Suprapubic skin (tissue), 4 donors: ENCODE results near the gene BTRC. TPM values are rescaled to one million over a fixed set of nuclear protein-coding genes. Genes with fewer than 3 reads are reported as not detected.

Experiments
- DNase-seq, 2 donors: peaks; one replicate each; pipeline ENCODE4 v3.0.0-alpha.2; 2019; ENCODE audit warnings: low spot score in 2 of 2
- H3K27ac ChIP-seq: fragments of 200-600 bp; sonication (generic); one replicate; pipeline ENCODE4 v1.5.1; 2019
- H3K27me3 ChIP-seq: fragments of 200-600 bp; sonication (generic); one replicate; pipeline ENCODE4 v1.5.1; 2019
- H3K36me3 ChIP-seq: fragments of 200-600 bp; sonication (generic); one replicate; pipeline ENCODE4 v1.5.1; 2019
- H3K4me1 ChIP-seq: fragments of 200-600 bp; sonication (generic); one replicate; pipeline ENCODE4 v1.5.1; 2019
- H3K4me3 ChIP-seq: fragments of 200-600 bp; sonication (generic); one replicate; pipeline ENCODE4 v1.5.1; 2019; ENCODE audit warnings: mild to moderate bottlenecking
- H3K9me3 ChIP-seq: fragments of 200-600 bp; sonication (generic); one replicate; pipeline ENCODE4 v1.5.1; 2019
- EP300 ChIP-seq: sonication (generic); formaldehyde crosslinking; IDR thresholded peaks from one replicate; pipeline ENCODE4 v1.6.1; 2017; ENCODE audit warnings: antibody characterized with exemption
- POLR2A ChIP-seq, 2 donors: fragments of 450-650 bp; IDR thresholded peaks; one replicate each; pipeline ENCODE4 v1.6.1; 2017; ENCODE audit warnings: antibody characterized with exemption in 2 of 2, mild to moderate bottlenecking in 2 of 2, moderate library complexity in 2 of 2
- POLR2AphosphoS5 ChIP-seq, 3 donors: sonication (generic); formaldehyde crosslinking; IDR thresholded peaks; one replicate each; pipeline ENCODE4 v1.6.1; 2017; ENCODE audit warnings: antibody characterized with exemption in 3 of 3
- WGBS: methylation state at CpG from one replicate; pipeline ENCODE4 v1.1.5; 2018; 5-methylcytosine and 5-hydroxymethylcytosine counted together
- total RNA-seq, 4 donors: library from RNA; depleted of rRNA; stranded (reverse); fragments of >200 nt; gene quantifications; one replicate each; pipeline ENCODE4 v1.1.0, GENCODE V29; 2016
- TF ChIP-seq, protein P1 (sequence below), 2 donors: fragments of 200-600 bp in 1 of 2; fragments of 450-650 bp in 1 of 2; sonication (generic) in 1 of 2; IDR thresholded peaks; one replicate each; pipeline ENCODE4 v1.5.1; 2016 to 2019; ENCODE audit warnings: antibody characterized with exemption in 2 of 2, mild to moderate bottlenecking in 1 of 2, moderate library complexity in 1 of 2

The BTRC gene
- total RNA-seq, 4 donors from 2014 or later, result 17.4 to 20.6 (median 18.5) TPM

DNA sequence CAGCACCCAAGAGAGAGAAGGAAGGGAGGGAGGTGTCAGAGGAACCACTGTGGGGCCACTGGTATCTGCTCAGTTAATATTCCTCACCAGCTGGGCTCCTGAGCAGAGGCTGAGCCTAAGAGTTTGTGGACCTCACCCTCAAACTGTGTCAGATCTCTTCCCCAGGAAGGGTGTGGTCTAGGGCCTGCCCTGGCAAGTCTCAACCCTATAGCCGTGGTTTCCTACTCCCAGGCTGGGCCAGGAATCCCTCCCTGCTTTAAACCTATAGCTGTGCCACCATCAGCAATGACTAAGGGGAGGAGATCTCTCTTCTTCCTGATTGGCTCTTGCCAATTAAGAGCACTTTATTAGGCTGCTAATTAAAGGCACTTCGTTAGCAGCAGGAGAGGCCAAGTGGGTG lies 204.2 kb downstream of the BTRC start:
- peaks cover 15% of the 10 kb centered on the region for H3K27me3 ChIP-seq
- H3K27ac ChIP-seq, result no peak overlapping the region
- DNase-seq, result no peak
- H3K4me1 ChIP-seq, result peaks cover 17% of the 10 kb centered on the region
- 36% methylated on average over 1 of the region's 2 CpGs for WGBS
- peaks cover 16% of the 10 kb centered on the region for H3K36me3 ChIP-seq
- TF ChIP-seq POLR2A (IDR thresholded peaks at IDR 0.05), result no peak
- TF ChIP-seq POLR2AphosphoS5 (IDR thresholded peaks at IDR 0.05), result no peak
- TF ChIP-seq, protein P1, sequence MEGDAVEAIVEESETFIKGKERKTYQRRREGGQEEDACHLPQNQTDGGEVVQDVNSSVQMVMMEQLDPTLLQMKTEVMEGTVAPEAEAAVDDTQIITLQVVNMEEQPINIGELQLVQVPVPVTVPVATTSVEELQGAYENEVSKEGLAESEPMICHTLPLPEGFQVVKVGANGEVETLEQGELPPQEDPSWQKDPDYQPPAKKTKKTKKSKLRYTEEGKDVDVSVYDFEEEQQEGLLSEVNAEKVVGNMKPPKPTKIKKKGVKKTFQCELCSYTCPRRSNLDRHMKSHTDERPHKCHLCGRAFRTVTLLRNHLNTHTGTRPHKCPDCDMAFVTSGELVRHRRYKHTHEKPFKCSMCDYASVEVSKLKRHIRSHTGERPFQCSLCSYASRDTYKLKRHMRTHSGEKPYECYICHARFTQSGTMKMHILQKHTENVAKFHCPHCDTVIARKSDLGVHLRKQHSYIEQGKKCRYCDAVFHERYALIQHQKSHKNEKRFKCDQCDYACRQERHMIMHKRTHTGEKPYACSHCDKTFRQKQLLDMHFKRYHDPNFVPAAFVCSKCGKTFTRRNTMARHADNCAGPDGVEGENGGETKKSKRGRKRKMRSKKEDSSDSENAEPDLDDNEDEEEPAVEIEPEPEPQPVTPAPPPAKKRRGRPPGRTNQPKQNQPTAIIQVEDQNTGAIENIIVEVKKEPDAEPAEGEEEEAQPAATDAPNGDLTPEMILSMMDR (IDR thresholded peaks at IDR 0.05), result no peak
- TF ChIP-seq EP300, result no peak
- H3K4me3 ChIP-seq, result no peak overlapping the region
- no peaks in the 10 kb centered on the region for H3K9me3 ChIP-seq

DNA sequence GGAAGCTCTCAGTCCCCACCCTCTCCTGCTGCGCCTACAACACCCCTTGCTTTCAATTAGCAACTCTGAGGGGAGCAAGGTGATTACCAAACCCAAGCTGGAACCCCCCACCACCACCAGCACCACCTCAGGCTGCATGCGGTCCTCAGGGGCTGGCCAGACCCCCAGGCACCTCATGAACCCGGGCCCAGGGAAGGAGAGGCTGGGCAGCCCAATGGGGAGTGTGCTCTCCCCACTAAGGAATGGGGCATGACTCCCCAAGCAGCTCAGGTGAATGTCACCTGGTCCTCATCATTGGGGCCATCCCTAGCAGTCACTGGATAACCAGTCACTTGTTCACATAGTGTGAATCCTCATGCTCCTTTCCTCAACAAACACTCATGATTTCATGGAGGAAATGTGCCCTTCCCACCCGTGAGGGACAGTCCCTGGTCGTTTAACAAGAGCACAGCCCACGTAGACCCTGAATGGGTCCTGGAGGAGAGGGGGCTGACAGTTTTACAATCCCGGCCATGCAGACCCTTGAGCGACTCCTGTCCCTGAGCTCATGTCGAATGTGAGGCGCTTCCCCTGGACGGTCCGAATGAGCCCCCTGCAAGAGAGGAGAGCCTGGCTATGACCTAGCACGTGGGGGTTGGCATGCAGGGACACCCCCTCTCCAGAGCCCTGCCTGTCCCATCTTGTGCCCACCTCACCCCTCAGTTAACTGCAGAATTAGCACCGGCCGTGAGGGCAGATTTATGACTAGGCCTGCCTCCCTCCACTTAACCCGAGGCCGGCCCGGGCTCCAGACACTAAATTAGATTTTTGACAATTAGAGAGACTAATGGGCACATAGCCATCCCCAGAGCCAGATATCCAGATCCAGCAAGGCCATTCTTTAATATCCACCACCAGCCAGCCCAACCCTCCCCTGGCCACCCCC lies 205.0 kb downstream of the BTRC start:
- no peak overlapping the region for H3K4me3 ChIP-seq
- peaks cover 9% of the 10 kb centered on the region for H3K36me3 ChIP-seq
- WGBS, result 52% methylated on average over 10 of the region's 18 CpGs
- H3K27me3 ChIP-seq, result peaks cover 22% of the 10 kb centered on the region
- TF ChIP-seq POLR2A (IDR thresholded peaks at IDR 0.05) (no peak), EP300 (no peak), POLR2AphosphoS5 (IDR thresholded peaks at IDR 0.05) (no peak)
- TF ChIP-seq, protein P1 (IDR thresholded peaks at IDR 0.05), result no peak
- no peaks in the 10 kb centered on the region for H3K9me3 ChIP-seq
- no peak for DNase-seq
- no peak overlapping the region for H3K27ac ChIP-seq
- peaks cover 17% of the 10 kb centered on the region for H3K4me1 ChIP-seq

DNA sequence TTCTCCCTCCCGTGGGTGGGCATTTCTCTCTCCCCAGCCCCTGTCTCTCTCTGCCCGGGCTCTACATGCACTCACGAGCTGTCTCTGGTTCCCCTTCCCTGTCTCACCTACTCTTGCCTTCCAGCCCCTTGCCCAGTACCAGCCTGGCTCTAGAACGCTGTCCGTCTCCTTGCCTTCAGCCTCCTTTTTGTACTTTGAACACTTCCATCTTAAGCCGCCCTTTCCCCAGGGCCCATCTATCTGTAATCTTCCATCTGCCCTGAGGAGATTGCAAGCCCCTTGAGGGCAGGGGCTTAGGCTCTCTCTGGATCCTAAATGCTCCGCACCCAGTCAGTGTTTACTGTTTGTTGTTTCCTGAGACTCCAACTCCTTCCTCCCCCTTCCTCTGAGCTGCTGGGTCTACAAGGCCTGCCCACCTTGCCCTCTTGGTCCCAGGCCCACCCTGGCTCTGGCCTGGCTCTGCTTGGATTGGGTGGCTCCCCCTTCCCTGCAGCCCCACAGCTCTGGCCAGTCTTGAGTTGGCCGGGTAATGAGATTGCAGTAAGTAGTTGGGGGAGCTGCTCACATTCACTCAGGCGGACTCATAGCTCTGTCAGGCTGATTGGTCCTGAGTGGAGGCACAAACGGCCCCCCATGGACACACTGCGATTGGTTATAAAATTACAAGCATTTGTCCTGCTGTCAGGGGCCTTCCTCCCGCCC lies 205.8 kb downstream of the BTRC start:
- WGBS, result 79% methylated on average over 9 of the region's 12 CpGs
- peaks cover 29% of the 10 kb centered on the region for H3K27me3 ChIP-seq
- no peak for DNase-seq
- H3K27ac ChIP-seq, result no peak overlapping the region
- H3K36me3 ChIP-seq, result peaks cover 2% of the 10 kb centered on the region
- peaks cover 17% of the 10 kb centered on the region for H3K4me1 ChIP-seq
- TF ChIP-seq POLR2AphosphoS5 (IDR thresholded peaks at IDR 0.05) (no peak), POLR2A (IDR thresholded peaks at IDR 0.05) (no peak), EP300 (no peak)
- TF ChIP-seq, protein P1 (IDR thresholded peaks at IDR 0.05), result no peak
- no peaks in the 10 kb centered on the region for H3K9me3 ChIP-seq
- no peak overlapping the region for H3K4me3 ChIP-seq

DNA sequence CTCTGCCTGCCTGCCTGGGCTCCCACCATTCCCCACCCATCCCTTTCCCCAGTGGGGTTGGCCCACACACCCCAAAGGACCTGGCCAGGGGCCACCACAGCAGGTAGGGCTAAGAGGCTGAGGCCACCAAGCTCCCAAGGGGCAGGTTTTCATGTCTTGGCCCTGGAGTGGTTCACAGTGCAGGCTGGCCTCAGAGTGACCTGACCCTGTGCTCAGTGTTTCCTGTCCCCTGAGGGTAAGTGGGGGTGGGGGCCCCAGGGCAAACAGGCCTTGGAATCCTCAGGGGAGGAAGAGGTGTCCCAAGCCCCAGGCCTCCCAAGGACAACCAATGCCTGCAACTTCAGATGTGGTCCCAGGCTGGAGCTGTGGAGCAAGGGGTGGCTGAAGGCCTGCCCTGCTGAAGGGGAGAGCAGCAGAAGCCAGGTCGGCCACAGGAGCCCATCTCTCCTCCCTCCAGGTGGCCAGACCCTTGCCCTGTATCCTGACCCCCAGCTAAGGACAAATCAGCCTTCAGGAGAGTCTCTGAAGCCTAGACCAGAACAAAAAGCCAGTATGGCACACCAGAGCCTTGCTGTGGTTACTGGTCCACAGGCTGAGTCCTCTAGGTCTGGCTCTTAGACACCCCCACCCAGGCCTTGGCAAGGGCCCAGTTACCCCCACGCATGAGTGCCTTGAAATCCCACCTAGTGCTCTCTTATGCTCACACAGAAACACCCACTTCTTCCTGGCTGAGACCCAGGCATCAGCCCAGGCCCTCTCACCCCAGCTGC lies 206.5 kb downstream of the BTRC start:
- H3K9me3 ChIP-seq, result no peaks in the 10 kb centered on the region
- 75% methylated on average over 1 of the region's 2 CpGs for whole genome bisulfite sequencing
- H3K4me3 ChIP-seq, result no peak overlapping the region
- TF ChIP-seq EP300 (no peak), POLR2A (IDR thresholded peaks at IDR 0.05) (no peak), POLR2AphosphoS5 (IDR thresholded peaks at IDR 0.05) (no peak)
- TF ChIP-seq, protein P1 (IDR thresholded peaks at IDR 0.05), result no peak
- DNase-seq, result no peak
- no peaks in the 10 kb centered on the region for H3K36me3 ChIP-seq
- peaks cover 36% of the 10 kb centered on the region for H3K27me3 ChIP-seq
- no peak overlapping the region for H3K27ac ChIP-seq
- peaks cover 17% of the 10 kb centered on the region for H3K4me1 ChIP-seq
